PFSK-1 (cell line): Measurements from ENCODE around the gene HTRA3.

Experiments used
- POLR2AphosphoS5 ChIP-seq: IDR thresholded peaks from 2 replicates; pipeline ENCODE4 v1.6.1; 2012; ENCODE audit warnings: low read depth, mild to moderate bottlenecking, control low read depth, low read length, moderate library complexity
- SIN3A ChIP-seq: IDR thresholded peaks from 2 replicates; pipeline ENCODE4 v1.6.1; 2012; ENCODE audit warnings: mild to moderate bottlenecking, low read length, moderate library complexity, borderline replicate concordance; ENCODE audit not compliant: insufficient read depth

GRCh38 chr4:8345946-8346814 lies 76.6 kb downstream of the HTRA3 start:
- TF ChIP-seq POLR2AphosphoS5 (no peak), SIN3A (no peak)
